ENCODE data around the gene TECR.
"Not testable (repeated sequence)": the region's sequence is repeated elsewhere in the genome, so short reads cannot be mapped to it uniquely, and the experiment has no call there.

TECR gene

DNA sequence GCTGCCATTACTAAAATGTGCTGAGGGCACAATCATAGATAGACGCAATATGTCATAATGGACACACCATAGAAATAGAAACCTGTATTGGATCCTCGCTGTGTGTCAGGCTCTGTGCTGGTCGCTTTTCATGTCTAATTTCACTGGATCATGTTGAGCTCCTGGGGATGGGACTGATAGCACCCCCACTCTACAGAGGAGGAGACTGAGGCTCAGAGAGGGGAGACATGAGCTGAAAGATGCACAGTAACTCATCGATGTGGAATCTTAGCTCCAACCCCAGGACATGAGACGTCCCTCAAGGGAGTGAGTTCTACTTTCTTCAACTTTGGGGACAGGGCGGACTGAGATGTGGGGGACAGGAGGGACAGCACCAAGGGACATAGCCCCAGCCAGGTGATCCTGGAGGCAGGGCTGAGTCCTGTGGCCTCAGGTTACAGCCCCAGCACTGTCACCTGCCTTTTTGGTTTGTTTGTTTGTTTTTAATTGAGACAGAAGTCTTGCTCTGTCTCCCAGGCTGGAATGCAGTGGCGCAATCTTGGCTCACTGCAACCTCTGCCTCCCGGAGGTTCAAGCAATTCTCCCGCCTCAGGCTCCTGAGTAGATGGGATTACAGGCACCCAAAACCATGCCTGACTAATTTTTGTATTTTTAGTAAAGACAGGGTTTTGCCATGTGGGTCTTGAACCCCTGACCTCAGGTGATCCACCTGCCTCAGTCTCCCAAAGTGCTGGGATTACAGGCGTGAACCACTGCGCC is 26.9 kb upstream of the TECR start:
- Histone ChIP-seq H3K4me3 (ENCODE audit: low read length, poor library complexity, severe bottlenecking) (no peak overlapping the region), H3F3A (ENCODE audit: low read depth) (no peaks in the 10 kb centered on the region), H3K79me2 (ENCODE audit: insufficient read depth, low read length) (no peaks in the 10 kb centered on the region), H3K9ac (ENCODE audit: low read depth, low read length, poor library complexity, severe bottlenecking) (no peak overlapping the region), H2AFZ (ENCODE audit: low read length) (no peak overlapping the region), H3K9me2 (replicated peaks; ENCODE audit: low read depth, low read length) (no peaks in the 10 kb centered on the region), H3K9me3 (ENCODE audit: insufficient read depth, low read depth, low read length) (no peaks in the 10 kb centered on the region), H4K20me1 (ENCODE audit: insufficient read depth, low read length, poor library complexity, severe bottlenecking) (no peaks in the 10 kb centered on the region), H3K27me3 (ENCODE audit: insufficient read depth, low read length, poor library complexity, severe bottlenecking) (no peaks in the 10 kb centered on the region), H3K36me3 (ENCODE audit: insufficient read depth, low read length) (no peaks in the 10 kb centered on the region), H3K4me2 (ENCODE audit: low read depth, low read length, poor library complexity, severe bottlenecking) (no peak overlapping the region), H3K4me1 (ENCODE audit: insufficient read depth, low read length, poor library complexity, severe bottlenecking) (peaks cover 21% of the 10 kb centered on the region)
- TF ChIP-seq, protein P1, sequence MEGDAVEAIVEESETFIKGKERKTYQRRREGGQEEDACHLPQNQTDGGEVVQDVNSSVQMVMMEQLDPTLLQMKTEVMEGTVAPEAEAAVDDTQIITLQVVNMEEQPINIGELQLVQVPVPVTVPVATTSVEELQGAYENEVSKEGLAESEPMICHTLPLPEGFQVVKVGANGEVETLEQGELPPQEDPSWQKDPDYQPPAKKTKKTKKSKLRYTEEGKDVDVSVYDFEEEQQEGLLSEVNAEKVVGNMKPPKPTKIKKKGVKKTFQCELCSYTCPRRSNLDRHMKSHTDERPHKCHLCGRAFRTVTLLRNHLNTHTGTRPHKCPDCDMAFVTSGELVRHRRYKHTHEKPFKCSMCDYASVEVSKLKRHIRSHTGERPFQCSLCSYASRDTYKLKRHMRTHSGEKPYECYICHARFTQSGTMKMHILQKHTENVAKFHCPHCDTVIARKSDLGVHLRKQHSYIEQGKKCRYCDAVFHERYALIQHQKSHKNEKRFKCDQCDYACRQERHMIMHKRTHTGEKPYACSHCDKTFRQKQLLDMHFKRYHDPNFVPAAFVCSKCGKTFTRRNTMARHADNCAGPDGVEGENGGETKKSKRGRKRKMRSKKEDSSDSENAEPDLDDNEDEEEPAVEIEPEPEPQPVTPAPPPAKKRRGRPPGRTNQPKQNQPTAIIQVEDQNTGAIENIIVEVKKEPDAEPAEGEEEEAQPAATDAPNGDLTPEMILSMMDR (conservative IDR thresholded peaks at IDR 0.05; ENCODE audit: low read length): no peak
- TF ChIP-seq EZH2phosphoT487 (IDR thresholded peaks at IDR 0.05; ENCODE audit: borderline replicate concordance): no peak

- TF ChIP-seq EZH2phosphoT487 (IDR thresholded peaks at IDR 0.05; ENCODE audit: borderline replicate concordance): no peak
- TF ChIP-seq, protein P1 (conservative IDR thresholded peaks at IDR 0.05; ENCODE audit: low read length): no peak
- Histone ChIP-seq H3K4me1 (ENCODE audit: insufficient read depth, low read length, poor library complexity, severe bottlenecking) (peaks cover 25% of the 10 kb centered on the region), H3K4me3 (ENCODE audit: low read length, poor library complexity, severe bottlenecking) (no peak overlapping the region), H3F3A (ENCODE audit: low read depth) (no peaks in the 10 kb centered on the region), H3K36me3 (ENCODE audit: insufficient read depth, low read length) (no peaks in the 10 kb centered on the region), H3K9me2 (replicated peaks; ENCODE audit: low read depth, low read length) (no peaks in the 10 kb centered on the region), H3K9me3 (ENCODE audit: insufficient read depth, low read depth, low read length) (no peaks in the 10 kb centered on the region), H4K20me1 (ENCODE audit: insufficient read depth, low read length, poor library complexity, severe bottlenecking) (no peaks in the 10 kb centered on the region), H3K79me2 (ENCODE audit: insufficient read depth, low read length) (no peaks in the 10 kb centered on the region), H3K27me3 (ENCODE audit: insufficient read depth, low read length, poor library complexity, severe bottlenecking) (no peaks in the 10 kb centered on the region), H3K4me2 (ENCODE audit: low read depth, low read length, poor library complexity, severe bottlenecking) (no peak overlapping the region), H3K9ac (ENCODE audit: low read depth, low read length, poor library complexity, severe bottlenecking) (no peak overlapping the region), H2AFZ (ENCODE audit: low read length) (no peak overlapping the region)
Measured at GRCh38 chr19:14503285-14503684, 26.1 kb upstream of the TECR start.

DNA sequence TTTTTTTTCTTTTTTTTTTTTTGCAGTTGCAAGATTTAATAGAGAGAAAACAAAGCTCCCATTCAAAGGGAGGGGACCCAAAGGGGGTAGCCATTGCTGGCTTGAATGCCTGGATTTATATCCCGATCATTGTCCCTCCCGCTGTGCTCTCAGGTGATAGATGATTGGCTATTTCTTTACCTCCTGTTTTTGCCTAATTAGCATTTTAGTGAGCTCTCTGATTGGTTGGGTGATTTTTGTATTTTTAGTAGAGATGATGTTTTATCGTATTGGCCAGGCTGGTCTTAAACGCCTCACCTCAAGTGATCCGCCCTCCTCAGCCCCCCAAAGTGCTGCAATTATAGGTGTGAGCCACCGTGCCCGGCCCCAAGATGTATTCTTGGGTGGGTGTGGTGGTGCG is 24.8 kb upstream of the TECR start:
- not testable (repeated sequence) for H3K79me2 ChIP-seq (ENCODE audit: insufficient read depth, low read length); H3K9me3 ChIP-seq (ENCODE audit: insufficient read depth, low read depth, low read length); H4K20me1 ChIP-seq (ENCODE audit: insufficient read depth, low read length, poor library complexity, severe bottlenecking); H3K36me3 ChIP-seq (ENCODE audit: insufficient read depth, low read length); H3K9me2 ChIP-seq (replicated peaks; ENCODE audit: low read depth, low read length); H3K27me3 ChIP-seq (ENCODE audit: insufficient read depth, low read length, poor library complexity, severe bottlenecking); H3F3A ChIP-seq (ENCODE audit: low read depth); H3K9ac ChIP-seq (ENCODE audit: low read depth, low read length, poor library complexity, severe bottlenecking); H3K4me3 ChIP-seq (ENCODE audit: low read length, poor library complexity, severe bottlenecking); H3K4me2 ChIP-seq (ENCODE audit: low read depth, low read length, poor library complexity, severe bottlenecking); H2AFZ ChIP-seq (ENCODE audit: low read length)
- peaks cover 25% of the 10 kb centered on the region for H3K4me1 ChIP-seq (ENCODE audit: insufficient read depth, low read length, poor library complexity, severe bottlenecking)

Measured in Loucy (cell line).